GM19043 (cell line): ENCODE measurements around the gene UBQLN4.
"Not testable (repeated sequence)": the region's sequence is repeated elsewhere in the genome, so short reads cannot be mapped to it uniquely, and the experiment has no call there.

ENCODE experiments used
- ATAC-seq: cut with Tn5 transposase; IDR thresholded peaks from one replicate; pipeline ENCODE4 v1.9.1; 2021; ENCODE audit warnings: low read depth; ENCODE audit not compliant: unreplicated experiment

UBQLN4 gene

GRCh38 chr1:156063997-156064285, 10.3 kb upstream of the UBQLN4 start:
- ATAC-seq = no peak

GRCh38 chr1:156062189-156062588, 8.6 kb upstream of the UBQLN4 start:
- ATAC-seq = no peak

- no peak for ATAC-seq
Measured at GRCh38 chr1:156060937-156061636, 7.5 kb upstream of the UBQLN4 start, which contains the start of gene RAB25. Gene RAB25, plus strand, starts transcription at chr1:156061160. Its CDS starts 241 bp downstream, at chr1:156061401.

GRCh38 chr1:156056326-156056849, 2.8 kb upstream of the UBQLN4 start:
- ATAC-seq = no peak

- ATAC-seq = no peak
Measured at GRCh38 chr1:156055281-156056048, 1.9 kb upstream of the UBQLN4 start.

- ATAC-seq = peak; percentile 77
Measured at GRCh38 chr1:156054500-156055280, 1.1 kb upstream of the UBQLN4 start, which contains the start of gene LAMTOR2. Gene LAMTOR2, plus strand, starts transcription at chr1:156054782. Its CDS starts 108 bp downstream, at chr1:156054890.

- ATAC-seq = no peak
Measured at GRCh38 chr1:156052862-156053767, 483 bp downstream of the UBQLN4 start.

GRCh38 chr1:156051011-156051725, 2.4 kb downstream of the UBQLN4 start:
- no peak for ATAC-seq

- no peak for ATAC-seq
Measured at GRCh38 chr1:156050376-156050775, 3.2 kb downstream of the UBQLN4 start.

- no peak for ATAC-seq
Measured at GRCh38 chr1:156048663-156049258, 4.8 kb downstream of the UBQLN4 start.

- no peak for ATAC-seq
Measured at GRCh38 chr1:156045076-156045475, 8.5 kb downstream of the UBQLN4 start.

- ATAC-seq = no peak
Measured at GRCh38 chr1:156042828-156043227, 10.8 kb downstream of the UBQLN4 start.

- ATAC-seq = not testable (repeated sequence)
Measured at GRCh38 chr1:156034991-156035390, 18.6 kb downstream of the UBQLN4 start.

- ATAC-seq = no peak
Measured at GRCh38 chr1:156033011-156033410, 20.6 kb downstream of the UBQLN4 start.

GRCh38 chr1:156026588-156026987, 27.0 kb downstream of the UBQLN4 start:
- ATAC-seq = no peak

- ATAC-seq = no peak
Measured at GRCh38 chr1:156025876-156026275, 27.7 kb downstream of the UBQLN4 start.

GRCh38 chr1:156024801-156025200, 28.8 kb downstream of the UBQLN4 start:
- ATAC-seq = no peak

GRCh38 chr1:156021954-156022353, 31.6 kb downstream of the UBQLN4 start:
- ATAC-seq = no peak

- no peak for ATAC-seq
Measured at GRCh38 chr1:156021093-156021428, 32.5 kb downstream of the UBQLN4 start.
